Measurements from ENCODE around the gene WWOX. TPM values are rescaled to one million over a fixed set of nuclear protein-coding genes. Genes with fewer than 3 reads are reported as not detected.

The WWOX gene
- total RNA-seq, 1 donor from 2014 or later, result 28.2 TPM

GRCh38 chr16:78501744-78502143 is 402.3 kb downstream of the WWOX start:
- Mint-ChIP-seq H3K36me3 (no peaks in the 10 kb centered on the region), H3K4me3 (no peak overlapping the region), H3K27ac (no peak overlapping the region)

GRCh38 chr16:78502812-78503350 is 403.4 kb downstream of the WWOX start:
- no peaks in the 10 kb centered on the region for H3K27me3 Mint-ChIP-seq
- no peak for TF ChIP-seq CTCF (conservative IDR thresholded peaks at IDR 0.05)
- no peaks in the 10 kb centered on the region for H3K36me3 Mint-ChIP-seq
- peaks cover 18% of the 10 kb centered on the region for H3K4me1 Mint-ChIP-seq (ENCODE audit: unreplicated experiment)
- no peak overlapping the region for H3K27ac Mint-ChIP-seq
- H3K4me3 Mint-ChIP-seq, result no peak overlapping the region
- no peaks in the 10 kb centered on the region for H3K9me3 Mint-ChIP-seq
- no peak for DNase-seq (ENCODE audit: extremely low spot score, unreplicated experiment)

More at GRCh38 chr16:78501744-78502143, 402.3 kb downstream of the WWOX start:
- no peaks in the 10 kb centered on the region for H3K27me3 Mint-ChIP-seq
- no peak for DNase-seq (ENCODE audit: extremely low spot score, unreplicated experiment)
- no peak for TF ChIP-seq CTCF (conservative IDR thresholded peaks at IDR 0.05)
- no peaks in the 10 kb centered on the region for H3K9me3 Mint-ChIP-seq
- peaks cover 18% of the 10 kb centered on the region for H3K4me1 Mint-ChIP-seq (ENCODE audit: unreplicated experiment)

DNA sequence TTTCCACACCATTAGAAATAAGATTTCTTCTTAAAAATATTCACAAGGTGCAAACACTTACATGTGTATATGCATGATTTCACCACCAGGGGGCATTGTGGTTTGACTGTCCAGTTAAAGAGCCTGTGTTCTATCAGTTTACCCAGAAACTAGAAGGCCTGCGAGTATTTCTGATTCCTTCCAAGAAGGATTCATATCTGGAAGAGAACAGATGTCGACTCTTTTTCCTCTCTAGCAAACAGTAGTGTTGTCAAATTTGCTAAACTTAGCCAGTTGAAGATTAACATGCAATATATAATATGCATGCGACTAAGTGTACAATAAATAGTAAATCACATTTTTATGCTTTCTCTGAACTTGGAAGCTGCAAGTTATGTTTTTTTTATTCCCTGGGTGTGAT is 404.1 kb downstream of the WWOX start:
- Mint-ChIP-seq H3K27me3 (no peaks in the 10 kb centered on the region), H3K4me1 (ENCODE audit: unreplicated experiment) (peaks cover 18% of the 10 kb centered on the region), H3K4me3 (no peak overlapping the region), H3K9me3 (no peaks in the 10 kb centered on the region), H3K36me3 (no peaks in the 10 kb centered on the region), H3K27ac (no peak overlapping the region)
- DNase-seq (ENCODE audit: extremely low spot score, unreplicated experiment), result no peak
- TF ChIP-seq CTCF (conservative IDR thresholded peaks at IDR 0.05), result peak; percentile 92

DNA sequence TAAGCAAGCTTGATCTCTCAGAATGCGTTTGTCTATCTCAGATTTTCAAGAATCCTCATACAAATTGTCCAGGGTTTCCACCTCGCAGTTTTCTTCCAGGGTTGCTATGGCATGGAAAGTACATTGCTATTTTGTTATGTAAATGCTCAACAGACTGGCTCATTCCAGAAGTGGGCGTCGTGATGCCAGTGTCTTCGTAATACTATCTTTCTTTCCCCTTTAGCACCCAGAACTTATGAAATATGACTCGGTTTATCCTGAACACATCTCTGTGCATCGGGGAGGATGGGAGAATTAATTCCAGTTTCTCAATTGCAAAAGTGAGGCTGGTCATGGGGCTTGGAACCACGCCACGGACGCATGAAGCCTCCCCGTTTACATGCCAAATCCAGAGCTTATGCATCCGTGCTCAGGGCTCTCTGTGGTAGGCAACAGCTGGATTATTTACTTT is 405.0 kb downstream of the WWOX start:
- TF ChIP-seq CTCF (conservative IDR thresholded peaks at IDR 0.05), result no peak
- Mint-ChIP-seq H3K36me3 (no peaks in the 10 kb centered on the region), H3K27ac (no peak overlapping the region), H3K9me3 (no peaks in the 10 kb centered on the region), H3K4me1 (ENCODE audit: unreplicated experiment) (peaks cover 18% of the 10 kb centered on the region), H3K27me3 (no peaks in the 10 kb centered on the region), H3K4me3 (no peak overlapping the region)
- no peak for DNase-seq (ENCODE audit: extremely low spot score, unreplicated experiment)

GRCh38 chr16:78505036-78505435 is 405.6 kb downstream of the WWOX start:
- H3K27ac Mint-ChIP-seq, result no peak overlapping the region
- H3K4me1 Mint-ChIP-seq (ENCODE audit: unreplicated experiment), result peaks cover 18% of the 10 kb centered on the region
- TF ChIP-seq CTCF (conservative IDR thresholded peaks at IDR 0.05), result no peak
- no peaks in the 10 kb centered on the region for H3K9me3 Mint-ChIP-seq
- DNase-seq (ENCODE audit: extremely low spot score, unreplicated experiment), result no peak
- H3K36me3 Mint-ChIP-seq, result no peaks in the 10 kb centered on the region
- H3K4me3 Mint-ChIP-seq, result no peak overlapping the region
- H3K27me3 Mint-ChIP-seq, result no peaks in the 10 kb centered on the region
